Neural progenitor cell (in vitro differentiated cells): Measurements from ENCODE around the gene TMPRSS11B. TPM values are rescaled to one million over a fixed set of nuclear protein-coding genes. Genes with fewer than 3 reads are reported as not detected.

ENCODE experiments used
- DNase-seq: peaks from one replicate; pipeline ENCODE4 v3.0.0-alpha.2; 2016; ENCODE audit warnings: low spot score
- H2AFZ ChIP-seq: fragments of 200-600 bp; sonication (generic); replicated peaks from 2 replicates; pipeline ENCODE4 v1.6.1; 2016; ENCODE audit warnings: antibody characterized with exemption
- H3F3A ChIP-seq: fragments of 200-600 bp; sonication (generic); 2 replicates; pipeline ENCODE4 v1.6.1; 2016; ENCODE audit warnings: antibody characterized with exemption, low read depth
- H3K27ac ChIP-seq: fragments of 200-600 bp; sonication (generic); 2 replicates; pipeline ENCODE4 v1.5.1; 2016; ENCODE audit warnings: mild to moderate bottlenecking
- H3K27me3 ChIP-seq: fragments of 200-600 bp; sonication (generic); 2 replicates; pipeline ENCODE4 v1.6.1; 2016; ENCODE audit warnings: mild to moderate bottlenecking, moderate library complexity
- H3K36me3 ChIP-seq: fragments of 200-600 bp; sonication (generic); 2 replicates; pipeline ENCODE4 v1.5.1; 2016
- H3K4me1 ChIP-seq: fragments of 200-600 bp; sonication (generic); 2 replicates; pipeline ENCODE4 v1.6.1; 2016; ENCODE audit warnings: mixed run types
- H3K4me2 ChIP-seq: fragments of 200-600 bp; sonication (generic); 2 replicates; pipeline ENCODE4 v1.6.1; 2016
- H3K4me3 ChIP-seq: fragments of 200-600 bp; sonication (generic); 2 replicates; pipeline ENCODE4 v1.5.1; 2016
- H3K79me2 ChIP-seq: fragments of 200-600 bp; sonication (generic); 2 replicates; pipeline ENCODE4 v1.6.1; 2016; ENCODE audit warnings: low read depth
- H3K9ac ChIP-seq: fragments of 200-600 bp; sonication (generic); 2 replicates; pipeline ENCODE4 v1.6.1; 2016
- H3K9me3 ChIP-seq: fragments of 200-600 bp; sonication (generic); 2 replicates; pipeline ENCODE4 v1.5.1; 2016; ENCODE audit warnings: low read depth
- H4K20me1 ChIP-seq: fragments of 200-600 bp; sonication (generic); 2 replicates; pipeline ENCODE4 v1.6.1; 2016; ENCODE audit warnings: low read depth
- H3K27ac Mint-ChIP-seq: 3 replicates; pipeline ENCODE4 v1.8.0; 2021; ENCODE audit warnings: mixed read lengths
- H3K27me3 Mint-ChIP-seq: 2 replicates; pipeline ENCODE4 v1.8.0; 2022; ENCODE audit warnings: low read depth, mild to moderate bottlenecking, inconsistent platforms, moderate library complexity, mixed read lengths; ENCODE audit not compliant: insufficient read depth
- H3K36me3 Mint-ChIP-seq: 3 replicates; pipeline ENCODE4 v1.8.0; 2021; ENCODE audit warnings: mixed read lengths
- H3K4me1 Mint-ChIP-seq: 3 replicates; pipeline ENCODE4 v1.8.0; 2021; ENCODE audit warnings: mixed read lengths
- H3K4me3 Mint-ChIP-seq: 3 replicates; pipeline ENCODE4 v1.8.0; 2021; ENCODE audit warnings: mild to moderate bottlenecking, moderate library complexity, mixed read lengths
- H3K9me3 Mint-ChIP-seq: 3 replicates; pipeline ENCODE4 v1.8.0; 2020; ENCODE audit warnings: mixed read lengths
- EZH2 ChIP-seq: fragments of 200-600 bp; sonication (generic); IDR thresholded peaks from 2 replicates; pipeline ENCODE4 v1.6.1; 2017; ENCODE audit warnings: antibody characterized with exemption, mild to moderate bottlenecking, moderate library complexity
- EZH2phosphoT487 ChIP-seq: fragments of 200-600 bp; sonication (generic); IDR thresholded peaks from 2 replicates; pipeline ENCODE4 v1.6.1; 2017; ENCODE audit warnings: antibody characterized with exemption
- total RNA-seq: library from RNA; depleted of rRNA; stranded (reverse); fragments of >200 nt; gene quantifications from 2 replicates; pipeline ENCODE4 v1.2.3, GENCODE V29; 2015; ENCODE audit warnings: low replicate concordance
- TF ChIP-seq, protein P1 (sequence below): fragments of 200-600 bp; sonication (generic); IDR thresholded peaks from 2 replicates; pipeline ENCODE4 v1.5.1; 2017; ENCODE audit warnings: antibody characterized with exemption, mild to moderate bottlenecking

TMPRSS11B gene, protein sequence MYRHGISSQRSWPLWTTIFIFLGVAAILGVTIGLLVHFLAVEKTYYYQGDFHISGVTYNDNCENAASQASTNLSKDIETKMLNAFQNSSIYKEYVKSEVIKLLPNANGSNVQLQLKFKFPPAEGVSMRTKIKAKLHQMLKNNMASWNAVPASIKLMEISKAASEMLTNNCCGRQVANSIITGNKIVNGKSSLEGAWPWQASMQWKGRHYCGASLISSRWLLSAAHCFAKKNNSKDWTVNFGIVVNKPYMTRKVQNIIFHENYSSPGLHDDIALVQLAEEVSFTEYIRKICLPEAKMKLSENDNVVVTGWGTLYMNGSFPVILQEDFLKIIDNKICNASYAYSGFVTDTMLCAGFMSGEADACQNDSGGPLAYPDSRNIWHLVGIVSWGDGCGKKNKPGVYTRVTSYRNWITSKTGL
- not detected in 2 replicates for total RNA-seq

DNA sequence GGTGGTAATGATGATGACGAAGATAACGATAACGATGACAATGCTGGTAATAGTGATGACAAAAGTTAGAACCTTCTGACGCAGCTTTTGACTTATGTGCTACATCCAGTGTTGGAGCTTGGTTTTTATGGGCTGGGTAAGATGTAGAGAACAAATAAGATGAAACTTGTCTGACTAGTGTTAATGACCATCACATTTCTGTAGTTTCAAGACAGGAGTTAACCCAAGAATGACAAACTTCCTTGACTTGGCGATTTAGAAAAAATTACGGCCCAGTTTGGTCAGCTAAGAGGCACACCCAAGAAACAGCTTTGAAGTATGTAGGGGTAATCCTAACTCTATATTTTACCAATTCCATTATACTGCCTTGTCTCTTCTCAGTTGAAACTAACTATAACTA lies at the start of gene TMPRSS11B:
Gene TMPRSS11B (minus strand): TSS at position 101 of the 400 bp plus-strand sequence. CDS start 136 bp downstream, outside the sequence.
- DNase-seq = no peak
- Histone ChIP-seq H3K4me3 (no peak within 1 kb of the TSS), H2AFZ (peak within 1 kb of the TSS; percentile 37), H3K9me3 (no peaks in the 10 kb centered on the region), H3K27me3 (no peaks in the 10 kb centered on the region), H3F3A (no peaks in the 10 kb centered on the region), H3K4me2 (no peak within 1 kb of the TSS), H3K36me3 (no peaks in the 10 kb centered on the region), H3K27ac (no peak within 1 kb of the TSS), H3K4me1 (no peaks in the 10 kb centered on the region), H4K20me1 (no peaks in the 10 kb centered on the region), H3K9ac (no peak within 1 kb of the TSS), H3K79me2 (no peaks in the 10 kb centered on the region)
- H3K4me1 Mint-ChIP-seq = no peaks in the 10 kb centered on the region
- no peak for TF ChIP-seq EZH2phosphoT487
- TF ChIP-seq, protein P1, sequence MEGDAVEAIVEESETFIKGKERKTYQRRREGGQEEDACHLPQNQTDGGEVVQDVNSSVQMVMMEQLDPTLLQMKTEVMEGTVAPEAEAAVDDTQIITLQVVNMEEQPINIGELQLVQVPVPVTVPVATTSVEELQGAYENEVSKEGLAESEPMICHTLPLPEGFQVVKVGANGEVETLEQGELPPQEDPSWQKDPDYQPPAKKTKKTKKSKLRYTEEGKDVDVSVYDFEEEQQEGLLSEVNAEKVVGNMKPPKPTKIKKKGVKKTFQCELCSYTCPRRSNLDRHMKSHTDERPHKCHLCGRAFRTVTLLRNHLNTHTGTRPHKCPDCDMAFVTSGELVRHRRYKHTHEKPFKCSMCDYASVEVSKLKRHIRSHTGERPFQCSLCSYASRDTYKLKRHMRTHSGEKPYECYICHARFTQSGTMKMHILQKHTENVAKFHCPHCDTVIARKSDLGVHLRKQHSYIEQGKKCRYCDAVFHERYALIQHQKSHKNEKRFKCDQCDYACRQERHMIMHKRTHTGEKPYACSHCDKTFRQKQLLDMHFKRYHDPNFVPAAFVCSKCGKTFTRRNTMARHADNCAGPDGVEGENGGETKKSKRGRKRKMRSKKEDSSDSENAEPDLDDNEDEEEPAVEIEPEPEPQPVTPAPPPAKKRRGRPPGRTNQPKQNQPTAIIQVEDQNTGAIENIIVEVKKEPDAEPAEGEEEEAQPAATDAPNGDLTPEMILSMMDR = no peak
- TF ChIP-seq EZH2 = no peak
- no peak within 1 kb of the TSS for H3K4me3 Mint-ChIP-seq
- no peaks in the 10 kb centered on the region for H3K36me3 Mint-ChIP-seq
- H3K27ac Mint-ChIP-seq = no peak within 1 kb of the TSS
- no peaks in the 10 kb centered on the region for H3K9me3 Mint-ChIP-seq
- no peaks in the 10 kb centered on the region for H3K27me3 Mint-ChIP-seq

DNA sequence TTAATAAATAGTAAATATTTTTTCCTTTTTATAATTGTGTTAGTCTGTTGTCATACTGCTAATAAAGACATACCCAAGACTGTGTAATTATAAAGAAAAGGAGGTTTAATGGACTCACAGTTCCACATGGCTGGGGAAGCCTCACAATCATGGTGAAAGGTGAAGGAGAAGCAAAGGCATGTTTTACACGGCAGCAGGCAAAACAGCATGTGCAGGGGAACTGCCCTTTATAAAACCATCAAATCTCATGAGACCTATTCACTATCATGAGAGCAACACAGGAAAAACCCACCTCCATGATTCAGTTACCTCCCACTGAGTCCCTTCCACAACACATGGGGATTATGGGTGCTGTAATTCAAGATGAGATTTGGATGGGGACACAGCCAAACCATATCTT lies 45.8 kb upstream of the TMPRSS11B start:
- Mint-ChIP-seq H3K27me3 (no peaks in the 10 kb centered on the region), H3K4me1 (peaks cover 10% of the 10 kb centered on the region), H3K36me3 (no peaks in the 10 kb centered on the region), H3K27ac (no peak overlapping the region), H3K9me3 (peaks cover 6% of the 10 kb centered on the region), H3K4me3 (no peak overlapping the region)
- Histone ChIP-seq H2AFZ (no peak overlapping the region), H3K27me3 (no peaks in the 10 kb centered on the region), H4K20me1 (no peaks in the 10 kb centered on the region), H3F3A (no peaks in the 10 kb centered on the region), H3K4me3 (no peak overlapping the region), H3K9ac (no peak overlapping the region), H3K36me3 (no peaks in the 10 kb centered on the region), H3K27ac (no peak overlapping the region), H3K4me1 (no peaks in the 10 kb centered on the region), H3K79me2 (no peaks in the 10 kb centered on the region), H3K9me3 (no peaks in the 10 kb centered on the region), H3K4me2 (no peak overlapping the region)
- DNase-seq = no peak
- TF ChIP-seq EZH2phosphoT487 = no peak
- no peak for TF ChIP-seq EZH2
- TF ChIP-seq, protein P1 = no peak

DNA sequence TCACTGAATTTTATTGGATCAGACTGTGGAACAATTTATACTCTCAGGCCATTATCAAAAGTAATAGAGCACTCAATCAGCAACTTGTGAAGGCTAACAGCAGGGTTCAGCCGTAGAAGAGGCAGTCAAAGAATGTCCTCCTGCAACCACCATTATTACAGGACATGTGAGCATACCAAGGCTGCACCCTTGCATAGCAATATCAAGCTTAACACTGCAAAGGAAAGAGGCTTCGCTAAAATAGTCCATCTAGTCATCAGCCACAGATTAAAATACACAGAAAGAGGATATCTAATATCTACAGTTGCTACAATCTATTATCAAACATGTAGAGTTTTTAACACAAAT lies 42.9 kb upstream of the TMPRSS11B start:
- no peak overlapping the region for H2AFZ ChIP-seq
- no peak for TF ChIP-seq EZH2
- TF ChIP-seq, protein P1 = no peak
- no peak for TF ChIP-seq EZH2phosphoT487
- H3K4me3 ChIP-seq = no peak overlapping the region
- Mint-ChIP-seq H3K36me3 (no peaks in the 10 kb centered on the region), H3K9me3 (peaks cover 6% of the 10 kb centered on the region), H3K4me3 (no peak overlapping the region), H3K27ac (no peak overlapping the region), H3K4me1 (peaks cover 10% of the 10 kb centered on the region), H3K27me3 (no peaks in the 10 kb centered on the region)
- H3K4me2 ChIP-seq = no peak overlapping the region
- H3K27ac ChIP-seq = no peak overlapping the region
- H3F3A ChIP-seq = no peaks in the 10 kb centered on the region
- DNase-seq = no peak
- H3K36me3 ChIP-seq = no peaks in the 10 kb centered on the region
- no peak overlapping the region for H3K9ac ChIP-seq
- no peaks in the 10 kb centered on the region for H3K27me3 ChIP-seq
- no peaks in the 10 kb centered on the region for H3K79me2 ChIP-seq
- H3K9me3 ChIP-seq = no peaks in the 10 kb centered on the region
- no peaks in the 10 kb centered on the region for H3K4me1 ChIP-seq
- no peaks in the 10 kb centered on the region for H4K20me1 ChIP-seq
